ENCODE measurements around the gene FOXO6.

The FOXO6 gene

GRCh38 chr1:41392528-41392924 lies 31.3 kb downstream of the FOXO6 start:
- Histone ChIP-seq H3K27ac (no peak overlapping the region), H3K4me3 (no peak overlapping the region)

GRCh38 chr1:41393716-41394368 lies 32.6 kb downstream of the FOXO6 start:
- Histone ChIP-seq H3K27ac (no peak overlapping the region), H3K4me3 (no peak overlapping the region)

- Histone ChIP-seq H3K27ac (no peak overlapping the region), H3K4me3 (no peak overlapping the region)
These were observed 33.1 kb downstream of the FOXO6 start for GRCh38 chr1:41394369-41394744.

- Histone ChIP-seq H3K4me3 (no peak overlapping the region), H3K27ac (no peak overlapping the region)
These were observed 34.0 kb downstream of the FOXO6 start for GRCh38 chr1:41394959-41395956.

- Histone ChIP-seq H3K27ac (no peak overlapping the region), H3K4me3 (no peak overlapping the region)
These were observed 34.9 kb downstream of the FOXO6 start for GRCh38 chr1:41396084-41396483.

GRCh38 chr1:41397020-41397419 lies 35.8 kb downstream of the FOXO6 start:
- no peak overlapping the region for H3K27ac ChIP-seq
- H3K4me3 ChIP-seq: no peak overlapping the region

- no peak overlapping the region for H3K27ac ChIP-seq
These were observed 36.6 kb downstream of the FOXO6 start for GRCh38 chr1:41397753-41398330.

GRCh38 chr1:41399145-41399795 lies 38.0 kb downstream of the FOXO6 start:
- H3K27ac ChIP-seq: peak overlapping the region in 1 of 21 experiments; percentile 19

More at GRCh38 chr1:41397753-41398330, 36.6 kb downstream of the FOXO6 start:
- H3K4me3 ChIP-seq: no peak overlapping the region

GRCh38 chr1:41400225-41400624 lies 39.0 kb downstream of the FOXO6 start:
- Histone ChIP-seq H3K27ac (no peak overlapping the region), H3K4me3 (no peak overlapping the region)

More at GRCh38 chr1:41399145-41399795, 38.0 kb downstream of the FOXO6 start:
- no peak overlapping the region for H3K4me3 ChIP-seq

- no peak overlapping the region for H3K27ac ChIP-seq
- H3K4me3 ChIP-seq: no peak overlapping the region
These were observed 40.7 kb downstream of the FOXO6 start for GRCh38 chr1:41401899-41402298.

- Histone ChIP-seq H3K4me3 (no peak overlapping the region), H3K27ac (no peak overlapping the region)
These were observed 43.1 kb downstream of the FOXO6 start for GRCh38 chr1:41404308-41404761.

GRCh38 chr1:41407664-41408252 lies 46.5 kb downstream of the FOXO6 start:
- Histone ChIP-seq H3K4me3 (no peak overlapping the region), H3K27ac (no peak overlapping the region)

- Histone ChIP-seq H3K4me3 (no peak overlapping the region), H3K27ac (no peak overlapping the region)
These were observed 47.5 kb downstream of the FOXO6 start for GRCh38 chr1:41408691-41409090.

GRCh38 chr1:41409825-41410224 lies 48.6 kb downstream of the FOXO6 start:
- H3K4me3 ChIP-seq: no peak overlapping the region

GRCh38 chr1:41410462-41410861 lies 49.2 kb downstream of the FOXO6 start:
- Histone ChIP-seq H3K4me3 (no peak overlapping the region), H3K27ac (no peak overlapping the region)

More at GRCh38 chr1:41409825-41410224, 48.6 kb downstream of the FOXO6 start:
- H3K27ac ChIP-seq: no peak overlapping the region

- Histone ChIP-seq H3K4me3 (no peak overlapping the region), H3K27ac (no peak overlapping the region)
These were observed 50.0 kb downstream of the FOXO6 start for GRCh38 chr1:41411229-41411628.

- Histone ChIP-seq H3K4me3 (no peak overlapping the region), H3K27ac (no peak overlapping the region)
These were observed 51.5 kb downstream of the FOXO6 start for GRCh38 chr1:41412748-41413147.

GRCh38 chr1:41413748-41414281 lies 52.6 kb downstream of the FOXO6 start:
- Histone ChIP-seq H3K4me3 (no peak overlapping the region), H3K27ac (no peak overlapping the region)

GRCh38 chr1:41414296-41414695 lies 53.1 kb downstream of the FOXO6 start:
- no peak overlapping the region for H3K4me3 ChIP-seq
- H3K27ac ChIP-seq: no peak overlapping the region
